Hepatocyte (in vitro differentiated cells): ENCODE measurements around the gene RASGRP3.

Experiments
- EZH2 ChIP-seq: fragments of 200-600 bp; sonication (generic); IDR thresholded peaks from 2 replicates; pipeline ENCODE4 v1.6.1; 2016; ENCODE audit warnings: antibody characterized with exemption, mild to moderate bottlenecking, borderline replicate concordance
- TF ChIP-seq, protein P1 (sequence below): fragments of 200-600 bp; sonication (generic); IDR thresholded peaks from 2 replicates; pipeline ENCODE4 v1.5.1; 2016; ENCODE audit warnings: antibody characterized with exemption, mild to moderate bottlenecking; ENCODE audit not compliant: poor library complexity

DNA sequence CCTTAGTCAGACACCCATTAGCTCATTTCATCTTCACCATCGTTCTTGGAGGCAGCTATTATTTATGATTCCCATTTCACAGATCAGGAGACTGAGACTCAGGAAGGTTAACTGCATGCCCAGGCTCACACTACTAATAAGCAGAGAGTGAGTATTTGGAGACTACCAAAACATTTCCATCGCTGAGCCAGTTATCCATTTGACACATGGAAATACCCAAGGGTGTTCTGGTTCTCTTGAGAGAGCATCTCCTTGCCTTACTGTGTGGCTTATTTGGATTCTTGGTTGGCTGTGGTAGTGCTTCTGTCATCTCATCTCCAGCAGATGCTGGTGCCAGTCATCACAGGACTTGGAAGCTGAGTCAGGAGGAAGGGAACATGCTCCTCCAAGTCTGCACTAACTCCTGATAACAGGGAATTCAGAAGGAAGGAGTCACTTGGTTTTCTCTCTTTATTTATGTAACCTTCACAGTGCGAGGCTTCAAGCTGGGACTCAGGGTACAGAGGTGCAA lies 55.2 kb downstream of the RASGRP3 start:
- TF ChIP-seq, protein P1, sequence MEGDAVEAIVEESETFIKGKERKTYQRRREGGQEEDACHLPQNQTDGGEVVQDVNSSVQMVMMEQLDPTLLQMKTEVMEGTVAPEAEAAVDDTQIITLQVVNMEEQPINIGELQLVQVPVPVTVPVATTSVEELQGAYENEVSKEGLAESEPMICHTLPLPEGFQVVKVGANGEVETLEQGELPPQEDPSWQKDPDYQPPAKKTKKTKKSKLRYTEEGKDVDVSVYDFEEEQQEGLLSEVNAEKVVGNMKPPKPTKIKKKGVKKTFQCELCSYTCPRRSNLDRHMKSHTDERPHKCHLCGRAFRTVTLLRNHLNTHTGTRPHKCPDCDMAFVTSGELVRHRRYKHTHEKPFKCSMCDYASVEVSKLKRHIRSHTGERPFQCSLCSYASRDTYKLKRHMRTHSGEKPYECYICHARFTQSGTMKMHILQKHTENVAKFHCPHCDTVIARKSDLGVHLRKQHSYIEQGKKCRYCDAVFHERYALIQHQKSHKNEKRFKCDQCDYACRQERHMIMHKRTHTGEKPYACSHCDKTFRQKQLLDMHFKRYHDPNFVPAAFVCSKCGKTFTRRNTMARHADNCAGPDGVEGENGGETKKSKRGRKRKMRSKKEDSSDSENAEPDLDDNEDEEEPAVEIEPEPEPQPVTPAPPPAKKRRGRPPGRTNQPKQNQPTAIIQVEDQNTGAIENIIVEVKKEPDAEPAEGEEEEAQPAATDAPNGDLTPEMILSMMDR = no peak
- TF ChIP-seq EZH2 = no peak
